HG02870 (cell line): ENCODE results near the gene TSNAXIP1.
A peak's percentile ranks its signal among the peaks of the same experiment; 100 is the strongest.
"Not testable (repeated sequence)": the region's sequence is repeated elsewhere in the genome, so short reads cannot be mapped to it uniquely, and the experiment has no call there.

Source experiments
- ATAC-seq: cut with Tn5 transposase; IDR thresholded peaks from one replicate; pipeline ENCODE4 v1.9.1; 2021; ENCODE audit warnings: mild to moderate bottlenecking, moderate library complexity; ENCODE audit not compliant: unreplicated experiment

The TSNAXIP1 gene

GRCh38 chr16:67833415-67834241, 26.9 kb downstream of the TSNAXIP1 start:
- ATAC-seq, result peak; percentile 89

GRCh38 chr16:67834242-67834614, 27.5 kb downstream of the TSNAXIP1 start:
- no peak for ATAC-seq

GRCh38 chr16:67837190-67837589, 30.5 kb downstream of the TSNAXIP1 start:
- ATAC-seq, result not testable (repeated sequence)

GRCh38 chr16:67837811-67838210, 31.1 kb downstream of the TSNAXIP1 start:
- no peak for ATAC-seq

GRCh38 chr16:67841198-67841815, 34.6 kb downstream of the TSNAXIP1 start:
- ATAC-seq, result no peak

GRCh38 chr16:67841816-67842508, 35.3 kb downstream of the TSNAXIP1 start, which contains the start of gene THAP11:
THAP11 (plus strand) TSS chr16:67842320; CDS start chr16:67842555, 235 bp downstream.
- peak; percentile 47 for ATAC-seq

- ATAC-seq, result peak; percentile 14
Observed at GRCh38 chr16:67842509-67843342, 36.0 kb downstream of the TSNAXIP1 start.

- no peak for ATAC-seq
Observed at GRCh38 chr16:67843343-67843765, 36.7 kb downstream of the TSNAXIP1 start.

GRCh38 chr16:67844497-67844896, 37.8 kb downstream of the TSNAXIP1 start:
- ATAC-seq, result no peak

- no peak for ATAC-seq
Observed at GRCh38 chr16:67845291-67846062, 38.8 kb downstream of the TSNAXIP1 start.

- ATAC-seq, result no peak
Observed at GRCh38 chr16:67846063-67846319, 39.3 kb downstream of the TSNAXIP1 start.

GRCh38 chr16:67846320-67847063, 39.8 kb downstream of the TSNAXIP1 start, which contains the start of gene NUTF2:
NUTF2 (plus strand) TSS chr16:67846933; CDS start chr16:67865131, 18,198 bp downstream.
- ATAC-seq, result peak; percentile 49

GRCh38 chr16:67847064-67847861, 40.6 kb downstream of the TSNAXIP1 start, which contains the start of gene CENPT:
CENPT (minus strand) TSS chr16:67847693; CDS start chr16:67833859, 13,834 bp downstream.
- peak; percentile 26 for ATAC-seq

- ATAC-seq, result no peak
Observed at GRCh38 chr16:67848118-67848517, 41.4 kb downstream of the TSNAXIP1 start.

GRCh38 chr16:67853670-67854069, 47.0 kb downstream of the TSNAXIP1 start:
- ATAC-seq, result no peak

- no peak for ATAC-seq
Observed at GRCh38 chr16:67855789-67856188, 49.1 kb downstream of the TSNAXIP1 start.

- ATAC-seq, result no peak
Observed at GRCh38 chr16:67856927-67857546, 50.3 kb downstream of the TSNAXIP1 start.
